ENCODE data around the gene DEPP1. TPM values are rescaled to one million over a fixed set of nuclear protein-coding genes. Genes with fewer than 3 reads are reported as not detected.

Gene DEPP1
- polyA plus RNA-seq, 1 donor, result 13.4 TPM

DNA sequence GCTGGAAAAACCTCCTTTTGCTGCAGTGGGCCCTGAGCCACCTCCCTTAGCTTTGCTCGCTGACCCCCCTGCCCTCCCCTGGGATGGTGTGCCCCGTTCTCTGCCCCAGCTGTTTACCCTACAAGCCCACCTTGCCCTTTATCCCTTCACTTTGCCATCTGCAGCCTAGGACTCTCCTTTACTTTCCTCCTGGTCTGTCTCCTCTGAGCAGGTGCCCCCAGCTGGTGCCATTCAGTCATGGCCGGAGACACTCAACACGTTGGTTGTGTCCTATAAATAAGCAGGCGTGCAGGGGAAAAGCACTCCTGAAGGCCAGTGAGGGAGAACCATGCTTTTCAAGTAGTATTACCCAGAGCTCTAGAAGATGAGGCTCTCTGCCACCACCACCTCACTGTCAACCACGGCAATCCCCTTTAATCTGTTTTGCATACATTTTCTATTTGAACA, 12.9 kb downstream of the DEPP1 start:
- H3K27ac ChIP-seq (ENCODE audit: low read length), result peak overlapping the region; percentile 28
- H3K4me3 ChIP-seq (ENCODE audit: low read length), result no peak overlapping the region
- no peaks in the 10 kb centered on the region for H3K36me3 ChIP-seq (ENCODE audit: control insufficient read depth, insufficient read depth, low read length)
- H3K27me3 ChIP-seq (ENCODE audit: control insufficient read depth, insufficient read depth, low read length), result no peaks in the 10 kb centered on the region
- peaks cover 37% of the 10 kb centered on the region for H3K4me1 ChIP-seq (ENCODE audit: control insufficient read depth, insufficient read depth, low read length)
- H3K9me3 ChIP-seq (ENCODE audit: control insufficient read depth, low read depth, low read length), result no peaks in the 10 kb centered on the region
- DNase-seq, result no peak
- 80% methylated on average over 1 of the region's 6 CpGs for WGBS (ENCODE audit: insufficient coverage, low lambda C conversion rate)

DNA sequence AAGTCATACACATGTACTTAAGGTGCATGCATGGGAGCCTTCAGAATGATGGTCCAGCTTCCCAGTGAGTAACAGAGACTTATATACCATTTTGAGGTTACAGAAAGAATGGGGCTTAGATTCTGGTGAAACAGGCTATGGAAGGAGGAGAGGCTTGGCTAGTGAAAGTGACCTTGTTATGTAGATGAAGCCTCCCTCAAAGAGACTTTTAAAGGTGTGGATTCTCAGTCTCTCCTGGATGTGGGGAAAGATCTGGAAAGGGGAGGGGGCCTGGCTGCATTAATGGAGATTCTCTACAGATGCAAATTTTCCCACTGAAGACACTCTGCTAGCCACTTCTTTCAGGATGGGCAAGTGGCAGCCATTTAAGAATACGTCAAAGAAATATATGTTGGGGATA, 13.5 kb downstream of the DEPP1 start:
- no peak overlapping the region for H3K27ac ChIP-seq (ENCODE audit: low read length)
- no CpG with 5 or more reads among the region's 1 CpG for WGBS (ENCODE audit: insufficient coverage, low lambda C conversion rate)

DNA sequence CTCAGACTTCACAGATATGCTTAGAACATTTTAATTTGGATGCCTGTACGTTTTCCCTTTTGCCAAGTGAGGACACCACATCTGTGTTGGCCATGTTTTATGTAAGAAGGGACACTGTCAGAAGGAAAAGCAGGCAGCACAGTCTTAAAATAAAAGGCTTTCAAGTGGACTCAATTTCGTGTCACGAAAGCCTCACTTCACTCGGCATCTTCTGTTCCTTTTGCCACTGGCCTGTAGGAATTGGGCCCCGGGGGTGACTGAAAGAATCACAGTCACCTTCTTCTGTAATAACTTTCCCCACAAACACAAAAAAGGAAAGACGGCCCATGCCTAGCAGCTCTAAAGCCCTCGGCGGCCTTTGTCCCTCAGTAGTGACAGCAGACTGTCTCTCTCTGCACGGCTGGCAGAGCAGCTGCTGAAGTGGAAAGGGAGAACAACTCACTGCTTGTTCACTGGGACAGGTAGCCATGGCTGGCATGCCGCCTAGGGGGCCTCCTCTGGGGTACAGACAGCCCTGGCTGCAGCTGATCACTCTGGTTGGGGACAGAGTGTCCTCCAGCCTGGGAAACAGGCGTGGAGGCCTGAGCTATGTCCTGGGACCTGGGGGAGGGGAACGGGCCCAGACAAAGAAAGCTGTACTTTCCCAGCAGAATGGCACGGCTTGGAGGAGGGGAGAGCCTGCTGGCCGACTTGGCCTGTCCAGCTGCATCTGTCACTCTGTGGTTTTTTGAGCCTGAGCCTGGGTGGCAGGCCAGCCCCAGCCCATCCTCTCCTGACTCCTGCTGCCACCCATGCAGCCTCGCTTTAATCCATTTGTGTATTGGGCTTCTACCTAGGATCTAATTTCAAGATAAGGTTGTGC, 14.6 kb downstream of the DEPP1 start:
- DNase-seq, result peak in 1 of 2 donors; percentile 75
- Histone ChIP-seq H3K27ac (ENCODE audit: low read length) (peak overlapping the region; percentile 57), H3K36me3 (ENCODE audit: control insufficient read depth, insufficient read depth, low read length) (no peaks in the 10 kb centered on the region), H3K27me3 (ENCODE audit: control insufficient read depth, insufficient read depth, low read length) (no peaks in the 10 kb centered on the region), H3K4me1 (ENCODE audit: control insufficient read depth, insufficient read depth, low read length) (peaks cover 48% of the 10 kb centered on the region), H3K4me3 (ENCODE audit: low read length) (no peak overlapping the region), H3K9me3 (ENCODE audit: control insufficient read depth, low read depth, low read length) (no peaks in the 10 kb centered on the region)
- WGBS (ENCODE audit: insufficient coverage, low lambda C conversion rate), result no CpG with 5 or more reads among the region's 15 CpGs

More for the DNA sequence above, 13.5 kb downstream of the DEPP1 start:
- no peaks in the 10 kb centered on the region for H3K9me3 ChIP-seq (ENCODE audit: control insufficient read depth, low read depth, low read length)
- no peaks in the 10 kb centered on the region for H3K27me3 ChIP-seq (ENCODE audit: control insufficient read depth, insufficient read depth, low read length)
- no peak overlapping the region for H3K4me3 ChIP-seq (ENCODE audit: low read length)
- no peak for DNase-seq
- no peaks in the 10 kb centered on the region for H3K36me3 ChIP-seq (ENCODE audit: control insufficient read depth, insufficient read depth, low read length)
- H3K4me1 ChIP-seq (ENCODE audit: control insufficient read depth, insufficient read depth, low read length), result peaks cover 43% of the 10 kb centered on the region

DNA sequence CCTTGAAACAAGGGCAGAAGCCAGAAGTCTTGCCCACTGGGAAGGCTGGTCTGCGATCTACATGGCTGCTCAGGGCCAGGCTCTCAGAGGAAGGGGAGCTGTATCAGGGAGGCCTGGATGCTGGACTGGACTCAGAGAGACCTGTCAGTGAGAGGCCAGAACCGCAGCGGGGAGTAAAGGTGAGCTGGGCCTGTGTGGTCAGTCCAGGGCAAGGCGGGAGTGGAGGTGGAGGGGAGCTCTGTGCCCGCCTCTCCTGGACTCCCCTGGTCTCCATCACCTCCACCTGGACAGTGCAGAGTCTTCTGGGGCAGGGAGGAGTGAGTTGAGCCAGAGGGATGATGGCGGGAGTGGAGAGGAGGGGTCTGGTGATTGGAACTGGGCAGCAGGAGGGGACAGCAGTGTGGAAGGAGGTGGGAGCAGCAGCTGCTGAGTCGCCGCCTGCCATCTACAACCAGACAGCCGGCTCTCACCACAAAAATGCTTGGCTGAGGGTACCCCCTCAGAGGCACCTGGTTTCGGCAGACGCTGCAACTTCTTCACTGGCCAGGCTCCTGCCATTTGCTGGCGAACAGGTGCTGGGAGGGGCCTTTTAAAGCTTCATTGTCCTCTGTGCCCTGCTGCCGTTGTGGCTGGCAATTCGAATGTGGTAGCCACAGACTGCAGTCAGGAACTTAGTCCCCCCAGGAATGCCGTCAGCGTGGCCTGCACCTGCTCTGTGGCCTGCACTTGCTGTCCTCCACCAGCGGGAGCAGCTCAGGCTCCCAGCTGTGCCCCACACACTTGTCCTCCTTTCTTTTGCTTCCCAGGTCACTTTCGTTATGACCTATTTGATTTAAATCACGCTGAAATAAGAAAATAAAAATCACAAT, 15.5 kb downstream of the DEPP1 start:
- Histone ChIP-seq H3K9me3 (ENCODE audit: control insufficient read depth, low read depth, low read length) (no peaks in the 10 kb centered on the region), H3K27ac (ENCODE audit: low read length) (no peak overlapping the region), H3K36me3 (ENCODE audit: control insufficient read depth, insufficient read depth, low read length) (no peaks in the 10 kb centered on the region), H3K4me1 (ENCODE audit: control insufficient read depth, insufficient read depth, low read length) (peaks cover 54% of the 10 kb centered on the region), H3K4me3 (ENCODE audit: low read length) (no peak overlapping the region), H3K27me3 (ENCODE audit: control insufficient read depth, insufficient read depth, low read length) (no peaks in the 10 kb centered on the region)
- DNase-seq, result peak in 1 of 2 donors; percentile 17
- WGBS (ENCODE audit: insufficient coverage, low lambda C conversion rate), result 80% methylated on average over 1 of the region's 19 CpGs

DNA sequence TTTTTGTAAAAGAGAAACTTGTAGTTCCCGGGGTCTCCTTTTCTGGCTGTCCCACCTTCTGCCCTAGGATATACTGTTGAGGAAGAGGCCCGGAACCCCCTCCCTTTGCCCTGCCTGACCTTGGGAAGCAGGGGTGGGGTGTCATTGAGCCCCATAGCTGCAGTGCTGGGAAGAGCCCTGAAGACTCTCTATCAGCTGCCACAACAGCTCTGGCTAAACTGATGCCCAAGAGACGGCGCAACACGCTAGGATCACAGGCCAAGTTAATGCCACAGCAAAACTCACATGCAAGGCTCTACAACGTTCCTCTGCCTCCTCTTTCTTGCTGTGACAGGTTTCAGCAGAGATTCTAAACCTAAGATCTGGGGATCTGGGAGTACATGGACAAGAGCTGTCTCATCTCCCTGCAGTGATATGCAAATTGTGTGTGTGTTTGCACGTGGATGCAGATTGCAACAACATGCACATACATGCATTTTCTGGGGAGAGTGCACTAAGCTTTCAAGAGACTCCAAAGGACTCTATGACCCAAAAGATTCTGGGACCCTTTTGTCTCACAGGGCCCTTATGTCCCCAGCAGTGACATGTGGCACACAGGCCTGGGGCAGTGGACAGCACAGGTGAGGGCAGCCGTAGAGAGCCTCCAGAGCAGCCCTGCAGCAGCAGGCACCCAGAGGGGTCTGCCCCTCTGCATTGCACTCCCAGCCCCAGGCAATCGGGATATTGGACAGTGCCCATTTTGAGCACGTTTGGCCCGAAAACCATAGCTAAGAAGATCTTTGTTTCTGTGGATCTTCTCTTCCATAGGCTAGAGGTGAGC, 16.5 kb downstream of the DEPP1 start:
- Histone ChIP-seq H3K27me3 (ENCODE audit: control insufficient read depth, insufficient read depth, low read length) (no peaks in the 10 kb centered on the region), H3K9me3 (ENCODE audit: control insufficient read depth, low read depth, low read length) (no peaks in the 10 kb centered on the region), H3K4me3 (ENCODE audit: low read length) (no peak overlapping the region), H3K36me3 (ENCODE audit: control insufficient read depth, insufficient read depth, low read length) (no peaks in the 10 kb centered on the region), H3K27ac (ENCODE audit: low read length) (no peak overlapping the region), H3K4me1 (ENCODE audit: control insufficient read depth, insufficient read depth, low read length) (peaks cover 58% of the 10 kb centered on the region)
- no CpG with 5 or more reads among the region's 11 CpGs for WGBS (ENCODE audit: insufficient coverage, low lambda C conversion rate)
- DNase-seq, result no peak

DNA sequence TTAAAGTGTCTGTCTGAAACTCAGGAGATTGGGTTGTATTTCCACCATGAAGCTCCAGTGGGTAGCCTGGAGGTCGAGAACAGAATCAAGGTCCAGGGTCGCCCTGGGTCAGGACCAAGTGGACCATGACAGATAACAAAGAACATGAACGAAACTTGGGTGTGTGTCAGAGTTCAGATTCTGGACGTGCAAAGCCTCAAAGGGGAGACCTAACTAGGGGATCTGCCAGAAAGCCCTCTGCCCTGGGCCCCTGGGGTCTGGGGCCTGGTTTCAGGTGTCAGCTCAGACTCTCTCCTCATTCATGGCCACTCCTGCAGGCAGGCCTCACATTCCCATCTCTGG, 17.4 kb downstream of the DEPP1 start:
- Histone ChIP-seq H3K27me3 (ENCODE audit: control insufficient read depth, insufficient read depth, low read length) (no peaks in the 10 kb centered on the region), H3K4me1 (ENCODE audit: control insufficient read depth, insufficient read depth, low read length) (peaks cover 54% of the 10 kb centered on the region), H3K4me3 (ENCODE audit: low read length) (no peak overlapping the region), H3K27ac (ENCODE audit: low read length) (peak overlapping the region; percentile 3), H3K9me3 (ENCODE audit: control insufficient read depth, low read depth, low read length) (no peaks in the 10 kb centered on the region), H3K36me3 (ENCODE audit: control insufficient read depth, insufficient read depth, low read length) (peaks cover 5% of the 10 kb centered on the region)
- no peak for DNase-seq
- whole genome bisulfite sequencing (ENCODE audit: insufficient coverage, low lambda C conversion rate), result no CpG with 5 or more reads among the region's 4 CpGs

DNA sequence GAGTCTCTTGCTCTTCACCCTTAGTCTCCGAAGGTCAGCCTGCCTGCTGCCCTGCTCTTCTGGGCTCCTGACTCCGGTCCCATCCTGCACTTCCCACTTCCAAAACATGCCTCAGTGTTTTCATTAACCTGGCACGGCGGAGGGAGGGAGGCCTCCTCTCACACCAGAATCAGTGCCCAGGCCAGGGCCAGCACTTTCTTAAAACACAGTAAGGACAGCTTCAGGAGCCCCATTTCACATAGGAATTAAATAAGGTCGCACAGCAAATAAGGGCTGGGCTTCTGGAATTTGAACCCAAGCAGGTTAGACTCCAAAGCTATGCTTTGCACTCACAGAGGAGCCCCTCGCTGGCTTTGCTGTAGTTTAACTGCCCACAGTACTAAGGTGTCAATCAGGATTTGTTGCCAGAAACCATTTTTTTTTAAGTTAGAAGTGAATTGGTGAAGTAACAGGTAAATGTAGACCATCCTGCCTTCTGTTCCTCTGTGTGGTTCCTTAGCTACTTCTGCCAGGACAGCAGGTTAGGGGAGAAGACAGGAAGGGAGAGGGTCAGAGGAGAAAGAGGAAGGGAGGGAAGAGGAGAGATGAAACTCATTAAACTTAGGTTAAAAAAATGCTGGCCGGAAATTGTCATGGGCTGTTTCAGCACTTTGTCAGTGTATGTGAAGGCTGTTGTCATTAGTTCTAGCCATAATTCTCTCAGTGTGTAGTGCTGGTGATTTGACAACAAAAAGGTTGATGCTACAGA, 18.0 kb downstream of the DEPP1 start:
- 56% methylated on average over 3 of the region's 7 CpGs for WGBS (ENCODE audit: insufficient coverage, low lambda C conversion rate)
- peaks cover 48% of the 10 kb centered on the region for H3K4me1 ChIP-seq (ENCODE audit: control insufficient read depth, insufficient read depth, low read length)

DNA sequence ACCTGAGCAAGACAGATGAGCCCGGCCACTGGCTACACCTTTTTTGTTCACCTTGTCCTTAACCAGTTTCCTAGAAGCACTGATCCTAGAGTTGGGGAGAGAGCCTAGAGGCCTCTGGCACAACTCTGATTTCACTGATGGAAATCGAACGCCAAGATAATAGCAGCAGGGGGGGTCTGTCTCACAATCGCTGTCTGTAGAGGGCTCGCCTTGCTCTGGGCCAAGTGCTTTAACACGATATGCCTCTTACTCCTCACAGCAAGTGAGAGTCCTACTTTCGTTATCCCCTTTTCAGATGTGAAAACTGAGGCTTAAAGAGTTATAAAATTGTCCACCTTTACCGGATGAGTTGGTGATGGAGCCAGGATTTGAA, 18.5 kb downstream of the DEPP1 start:
- Histone ChIP-seq H3K9me3 (ENCODE audit: control insufficient read depth, low read depth, low read length) (no peaks in the 10 kb centered on the region), H3K4me3 (ENCODE audit: low read length) (peak overlapping the region; percentile 57), H3K36me3 (ENCODE audit: control insufficient read depth, insufficient read depth, low read length) (peaks cover 13% of the 10 kb centered on the region), H3K27me3 (ENCODE audit: control insufficient read depth, insufficient read depth, low read length) (no peaks in the 10 kb centered on the region), H3K4me1 (ENCODE audit: control insufficient read depth, insufficient read depth, low read length) (peaks cover 47% of the 10 kb centered on the region), H3K27ac (ENCODE audit: low read length) (peak overlapping the region; percentile 47)
- DNase-seq, result peak in 1 of 2 donors; percentile 32
- no CpG with 5 or more reads among the region's 8 CpGs for WGBS (ENCODE audit: insufficient coverage, low lambda C conversion rate)

More for the DNA sequence above, 18.0 kb downstream of the DEPP1 start:
- Histone ChIP-seq H3K9me3 (ENCODE audit: control insufficient read depth, low read depth, low read length) (no peaks in the 10 kb centered on the region), H3K4me3 (ENCODE audit: low read length) (peak overlapping the region; percentile 57), H3K36me3 (ENCODE audit: control insufficient read depth, insufficient read depth, low read length) (peaks cover 10% of the 10 kb centered on the region), H3K27ac (ENCODE audit: low read length) (peak overlapping the region; percentile 3), H3K27me3 (ENCODE audit: control insufficient read depth, insufficient read depth, low read length) (no peaks in the 10 kb centered on the region)
- DNase-seq, result peak in 1 of 2 donors; percentile 52

DNA sequence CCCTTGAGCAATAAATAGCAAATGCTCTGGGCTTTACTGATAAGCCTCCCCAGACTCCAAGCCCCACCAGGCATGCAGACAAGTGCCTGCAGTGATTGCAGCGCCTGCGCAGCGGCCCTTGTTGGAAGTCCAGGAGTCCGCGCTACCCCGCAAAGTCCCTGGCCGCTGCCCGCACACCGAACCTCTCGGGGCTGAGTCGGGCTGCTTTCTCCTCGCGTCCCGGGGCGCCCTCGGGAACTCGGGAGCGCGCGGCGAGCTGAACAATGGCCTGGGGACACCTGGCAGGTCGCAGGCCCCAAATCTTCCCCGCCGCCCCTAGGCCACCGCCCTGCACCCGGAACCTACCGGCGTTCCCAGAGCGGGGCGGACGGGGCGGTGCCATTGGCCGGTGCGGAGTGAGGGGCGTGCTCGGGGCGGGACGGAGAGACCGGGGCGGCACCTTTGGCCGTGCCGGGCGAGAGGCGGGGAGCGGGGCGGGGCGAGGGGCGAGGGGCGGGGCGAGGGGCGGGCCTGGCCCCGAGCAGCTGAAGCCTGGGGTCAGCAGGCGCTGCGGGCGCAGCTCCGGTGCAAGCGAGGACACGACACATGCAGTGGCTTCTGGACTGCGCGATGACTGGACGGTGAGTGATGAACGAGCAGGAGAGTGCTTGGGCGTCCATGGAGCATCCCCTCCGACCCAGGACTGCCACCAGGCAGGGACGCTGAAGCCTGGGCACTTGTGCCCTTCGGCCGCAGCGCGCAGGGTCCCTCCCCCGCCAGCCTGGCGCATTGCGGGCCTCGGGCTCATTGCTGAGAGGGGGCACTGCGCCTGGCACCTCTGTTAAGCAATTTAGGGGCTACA, 19.1 kb downstream of the DEPP1 start, which contains the start of gene RASSF4:
TSS of gene RASSF4 (plus strand) at position 556 of the 841 bp plus-strand sequence. CDS start 10,401 bp downstream, outside the sequence.
- peak within 1 kb of the TSS; percentile 78 for H3K4me3 ChIP-seq (ENCODE audit: low read length)
- peak; percentile 92 to 97 for DNase-seq
- WGBS (ENCODE audit: insufficient coverage, low lambda C conversion rate), result no CpG with 5 or more reads among the region's 74 CpGs
- H3K27me3 ChIP-seq (ENCODE audit: control insufficient read depth, insufficient read depth, low read length), result no peaks in the 10 kb centered on the region
- H3K9me3 ChIP-seq (ENCODE audit: control insufficient read depth, low read depth, low read length), result no peaks in the 10 kb centered on the region
- H3K27ac ChIP-seq (ENCODE audit: low read length), result peak within 1 kb of the TSS; percentile 98
- H3K36me3 ChIP-seq (ENCODE audit: control insufficient read depth, insufficient read depth, low read length), result peaks cover 13% of the 10 kb centered on the region
- H3K4me1 ChIP-seq (ENCODE audit: control insufficient read depth, insufficient read depth, low read length), result peaks cover 43% of the 10 kb centered on the region
